Midbrain (tissue), 1 donor: ENCODE data around the gene PPP2R2C.

ENCODE experiments used
- DNase-seq: peaks from one replicate; lab custom pipeline; 2025; lab: John Stamatoyannopoulos, UW

Gene PPP2R2C

DNA sequence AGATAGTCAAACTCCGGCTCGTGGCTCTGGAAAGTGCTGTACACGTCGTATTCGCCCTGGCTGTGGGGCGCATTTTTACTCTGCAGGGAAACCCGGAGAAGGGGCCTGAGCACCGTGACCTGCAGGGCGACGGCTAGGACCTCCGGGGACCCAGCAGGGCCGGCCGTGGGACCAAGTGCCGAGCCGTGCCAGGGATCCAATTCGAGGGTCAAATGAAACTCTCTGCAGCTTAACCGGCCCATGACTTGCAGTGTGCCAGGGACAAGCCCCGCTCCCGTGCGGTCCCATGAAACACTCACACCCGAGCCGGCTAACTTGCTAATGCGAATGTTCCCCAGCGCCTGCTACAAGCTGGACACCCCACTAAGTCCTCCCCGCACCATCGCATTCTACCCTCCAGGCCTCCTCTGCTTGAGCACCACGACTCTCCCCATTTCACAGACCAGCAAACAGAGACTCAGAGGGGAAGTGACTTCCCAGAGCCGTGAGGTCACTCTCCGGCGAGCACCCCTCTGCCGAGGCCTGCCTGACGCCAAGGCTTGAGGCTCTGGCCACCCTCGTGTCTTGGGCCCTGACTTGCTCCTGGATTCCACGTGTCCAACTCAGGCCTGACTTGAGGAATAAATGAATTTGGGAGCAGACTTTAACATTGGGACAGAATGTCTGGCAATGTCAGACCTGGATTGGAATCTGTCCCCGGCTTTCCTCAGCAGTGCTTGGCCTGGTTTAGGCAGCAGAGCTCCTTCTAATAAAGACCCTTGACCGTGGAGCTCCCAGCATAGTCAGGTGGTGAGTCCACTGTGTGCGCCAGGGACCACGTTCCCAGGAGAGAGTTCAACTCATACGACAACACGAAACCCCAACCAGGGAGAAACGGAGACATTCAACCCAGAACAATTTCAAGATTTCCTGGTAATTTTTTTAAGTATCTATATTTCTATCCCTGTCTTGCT, 93.6 kb downstream of the PPP2R2C start:
- DNase-seq = no peak

DNA sequence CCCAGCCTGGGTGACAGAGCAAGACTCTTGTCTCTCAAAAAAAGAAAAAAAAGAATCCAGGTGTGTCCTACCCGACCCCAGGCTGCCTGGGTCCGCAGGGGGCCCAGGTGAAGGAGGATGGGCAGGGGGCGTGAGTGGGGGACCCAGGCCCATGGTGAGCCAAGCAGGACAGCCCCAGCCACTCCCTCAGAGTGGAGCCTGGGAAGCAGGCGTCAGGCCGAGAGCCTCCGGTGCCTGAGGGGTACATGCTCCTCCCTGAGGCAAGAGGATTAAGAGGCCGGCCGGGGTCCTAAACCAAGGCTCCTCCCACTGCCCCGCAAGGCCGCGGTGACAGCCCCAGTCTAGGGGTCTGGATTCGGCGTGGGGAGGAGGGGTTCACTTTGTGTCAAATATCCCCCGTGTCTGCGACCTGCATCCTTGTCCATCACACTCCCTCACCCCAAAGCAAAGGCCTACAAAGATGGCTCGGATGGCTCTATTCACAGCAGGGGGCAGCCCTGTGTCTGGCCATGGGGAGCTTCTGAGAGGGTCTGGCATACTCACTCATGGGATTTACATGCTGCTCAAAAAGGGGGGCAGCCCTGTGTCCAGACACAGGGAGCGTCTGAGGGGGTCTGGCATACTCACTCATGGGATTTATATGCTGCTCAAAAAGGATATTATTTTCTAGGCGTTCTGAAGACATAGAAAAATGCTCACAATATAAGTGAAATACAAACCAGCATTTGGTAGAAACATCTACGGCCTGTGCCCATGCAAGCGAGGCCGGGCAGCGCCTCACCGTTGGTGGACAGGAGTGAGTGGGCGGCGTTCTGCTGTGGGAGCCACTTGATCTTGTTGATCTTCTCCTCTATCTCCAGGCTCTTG, 94.6 kb downstream of the PPP2R2C start:
- no peak for DNase-seq

DNA sequence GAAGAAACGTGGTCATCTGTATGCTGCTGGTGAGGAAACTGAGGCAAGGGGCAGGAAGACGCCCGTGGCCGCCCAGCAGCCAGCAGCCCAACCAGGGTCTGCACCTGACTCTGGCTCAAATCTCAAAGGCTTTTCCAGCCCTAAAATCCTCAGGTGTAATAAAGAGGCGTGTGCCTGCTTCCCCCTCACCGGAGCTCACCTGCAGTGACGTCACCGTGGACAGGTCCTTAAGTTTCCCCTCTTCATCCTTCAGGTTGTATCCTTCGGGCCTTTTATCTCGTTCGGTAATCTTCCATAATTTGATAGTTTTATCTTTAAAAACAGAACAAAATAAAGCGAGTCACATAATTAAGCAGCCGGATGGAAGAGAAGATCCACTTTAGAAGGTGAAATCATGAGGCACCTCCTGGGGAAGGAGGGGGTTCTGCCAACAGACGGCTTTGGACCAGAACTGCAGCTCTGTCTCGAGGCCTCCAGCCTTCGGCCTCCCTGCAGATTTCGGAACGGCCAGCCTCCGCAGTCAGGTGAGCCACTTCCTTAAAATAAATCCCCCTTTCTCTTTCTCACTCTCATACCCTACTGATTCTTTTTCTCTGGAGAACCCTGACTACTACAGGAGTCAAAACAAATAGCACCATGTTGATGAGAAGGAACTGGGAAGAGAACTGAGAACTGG, 96.7 kb downstream of the PPP2R2C start:
- no peak for DNase-seq

DNA sequence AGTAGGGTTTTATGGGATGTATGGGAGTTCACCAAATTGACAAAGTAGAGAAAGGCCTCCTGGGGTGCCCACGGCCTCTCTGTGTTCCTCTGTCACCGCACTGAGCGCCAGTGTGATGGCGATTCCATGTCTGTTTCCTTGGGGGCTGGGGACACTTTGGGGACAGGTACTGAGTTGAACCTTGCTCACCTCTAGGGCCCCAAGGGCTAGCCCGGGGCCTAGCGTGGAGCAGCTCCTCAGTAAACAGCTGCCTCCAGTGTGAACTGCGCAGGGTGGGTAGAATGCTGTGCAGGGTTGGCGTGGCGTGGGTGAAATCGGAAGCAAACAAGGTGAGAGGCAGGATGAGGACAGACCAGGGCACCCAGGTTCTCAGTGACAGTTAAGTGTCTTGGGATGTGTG, 97.8 kb downstream of the PPP2R2C start:
- DNase-seq = no peak

DNA sequence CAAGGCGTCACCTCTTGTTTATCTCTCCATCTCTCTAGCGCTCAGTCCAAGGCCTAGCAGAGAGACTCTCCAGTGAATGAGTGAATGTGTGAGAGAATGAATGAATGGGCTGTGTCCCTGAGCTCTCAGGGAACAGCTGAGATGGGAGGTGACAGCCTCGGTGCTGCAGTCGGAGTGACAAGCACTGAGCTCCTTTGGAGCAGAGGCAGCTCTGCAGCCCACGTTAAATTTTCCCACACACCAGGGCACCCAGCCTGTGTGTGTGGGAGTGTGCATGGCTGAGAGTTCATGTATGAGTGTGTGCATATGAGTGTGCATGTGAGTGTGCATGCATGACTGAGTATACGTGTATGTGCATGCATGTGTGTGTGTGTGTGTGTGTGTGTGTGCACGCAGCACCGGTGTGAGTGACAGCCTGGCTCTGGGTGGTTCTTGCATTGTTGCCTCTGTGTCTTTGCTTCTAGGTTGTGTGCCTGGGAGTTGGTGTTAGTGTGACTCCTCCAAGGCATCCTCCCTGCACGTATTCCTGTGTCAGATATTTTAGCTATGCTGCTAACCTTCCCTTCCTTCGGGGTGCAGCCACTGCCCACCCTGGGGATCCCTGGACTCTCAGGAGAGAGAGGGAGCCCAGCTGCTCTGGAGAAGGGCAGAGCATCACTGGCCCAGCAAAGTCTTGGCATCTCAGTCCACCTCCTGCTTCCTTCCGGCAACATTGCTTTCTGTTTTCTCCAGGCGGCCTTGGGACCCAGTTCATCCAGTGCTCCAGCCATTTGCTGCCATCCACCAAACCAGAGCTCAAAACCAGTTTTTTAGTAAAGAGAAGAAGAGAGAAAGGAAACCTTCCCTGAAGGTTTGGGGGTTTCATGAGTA, 98.6 kb downstream of the PPP2R2C start:
- DNase-seq = no peak

GRCh38 chr4:6372649-6373525, 99.5 kb downstream of the PPP2R2C start:
- no peak for DNase-seq

DNA sequence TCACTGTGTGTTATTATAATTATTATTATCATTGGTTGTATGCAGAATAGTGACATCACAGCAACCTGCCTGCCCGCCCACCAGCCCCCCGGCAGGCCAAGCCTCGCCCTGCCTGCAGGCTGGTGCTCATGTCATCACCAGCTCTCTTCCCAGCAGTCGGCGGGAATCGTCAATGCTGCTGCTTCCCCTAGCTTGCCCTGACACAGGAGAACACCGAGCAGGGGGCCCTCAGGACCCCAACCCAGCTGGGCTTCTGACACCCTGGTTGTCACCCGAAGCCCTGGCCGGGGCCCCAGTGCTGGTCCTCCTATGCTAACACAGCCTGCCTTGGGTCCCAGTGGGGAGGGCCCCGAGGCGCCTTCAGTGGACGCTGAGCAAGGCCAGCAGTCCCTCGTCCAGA, 100.6 kb downstream of the PPP2R2C start:
- no peak for DNase-seq

GRCh38 chr4:6371271-6371670, 101.1 kb downstream of the PPP2R2C start:
- no peak for DNase-seq

DNA sequence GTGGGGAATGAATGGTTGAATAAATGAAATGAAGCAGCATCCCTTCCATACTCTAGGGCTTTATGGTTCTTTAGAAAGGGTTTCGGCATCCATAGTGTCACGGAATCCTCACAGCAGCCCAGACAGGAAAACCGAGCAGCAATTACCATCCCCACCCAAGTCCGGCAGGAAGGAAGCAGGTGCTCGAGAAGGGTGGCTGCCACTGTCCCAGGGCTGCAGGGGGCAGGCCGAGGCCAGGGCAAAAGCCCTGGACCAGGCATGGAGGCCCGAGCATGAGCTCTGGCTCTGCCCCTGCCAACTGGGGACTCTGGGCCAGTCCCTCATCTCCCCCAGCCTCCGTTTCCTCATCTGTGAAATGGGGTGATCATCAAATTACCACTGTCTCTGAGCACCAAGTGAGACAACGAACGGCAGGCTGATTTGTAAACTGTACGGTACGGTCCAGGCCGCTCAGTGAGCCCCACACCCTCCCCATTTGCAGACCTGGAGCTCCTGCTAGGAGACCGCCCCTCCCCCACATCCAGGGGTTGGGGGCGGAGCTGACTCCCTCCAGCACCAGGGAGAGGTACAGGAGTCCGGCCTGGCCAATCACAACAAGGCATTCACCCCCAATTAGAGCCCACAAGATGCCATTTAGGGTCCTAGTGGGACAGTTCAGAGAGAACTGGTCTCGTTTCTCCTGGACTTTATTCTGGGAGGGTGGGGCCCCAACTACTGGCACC, 102.3 kb downstream of the PPP2R2C start:
- no peak for DNase-seq

- DNase-seq = no peak
Measured at GRCh38 chr4:6369511-6369910, 102.9 kb downstream of the PPP2R2C start.

DNA sequence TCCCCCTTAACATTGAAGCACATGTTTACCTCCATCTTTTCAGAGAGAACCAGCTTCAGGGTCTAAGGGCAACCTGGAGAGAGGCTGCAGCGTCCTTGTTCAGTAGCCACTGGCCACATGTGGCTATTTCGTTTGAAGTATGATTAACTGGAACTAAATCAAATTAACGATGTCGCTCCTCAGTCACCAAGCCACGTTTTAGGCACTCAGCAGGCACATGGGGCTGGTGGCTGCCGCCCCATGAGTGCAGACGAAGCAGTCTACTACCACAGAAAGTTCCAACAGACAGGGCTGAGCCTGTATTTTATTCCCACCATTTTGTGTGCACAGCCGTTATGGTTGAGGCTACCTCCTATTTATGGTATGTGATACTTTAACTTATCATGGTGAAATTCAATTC, 103.4 kb downstream of the PPP2R2C start:
- DNase-seq = no peak

DNA sequence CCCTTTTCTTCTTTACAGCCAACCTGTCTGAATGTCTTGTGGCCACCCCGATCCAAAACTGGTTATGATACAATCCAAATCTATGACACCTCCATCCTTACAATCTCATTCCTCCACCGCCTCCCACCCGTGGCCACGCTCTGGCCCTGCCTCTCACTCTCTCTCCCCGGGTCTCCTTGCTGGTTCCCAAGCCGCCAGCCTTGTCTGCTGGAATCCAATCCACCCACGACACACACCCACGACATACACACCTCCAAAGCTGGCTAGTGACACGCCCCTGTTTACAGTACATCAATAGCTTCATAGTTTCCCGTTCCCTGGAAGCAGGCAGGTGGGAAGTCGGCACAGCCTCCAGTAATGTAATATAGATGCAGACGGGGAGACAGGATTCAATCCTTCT, 103.8 kb downstream of the PPP2R2C start:
- DNase-seq = no peak

GRCh38 chr4:6368096-6368495, 104.3 kb downstream of the PPP2R2C start:
- no peak for DNase-seq

DNA sequence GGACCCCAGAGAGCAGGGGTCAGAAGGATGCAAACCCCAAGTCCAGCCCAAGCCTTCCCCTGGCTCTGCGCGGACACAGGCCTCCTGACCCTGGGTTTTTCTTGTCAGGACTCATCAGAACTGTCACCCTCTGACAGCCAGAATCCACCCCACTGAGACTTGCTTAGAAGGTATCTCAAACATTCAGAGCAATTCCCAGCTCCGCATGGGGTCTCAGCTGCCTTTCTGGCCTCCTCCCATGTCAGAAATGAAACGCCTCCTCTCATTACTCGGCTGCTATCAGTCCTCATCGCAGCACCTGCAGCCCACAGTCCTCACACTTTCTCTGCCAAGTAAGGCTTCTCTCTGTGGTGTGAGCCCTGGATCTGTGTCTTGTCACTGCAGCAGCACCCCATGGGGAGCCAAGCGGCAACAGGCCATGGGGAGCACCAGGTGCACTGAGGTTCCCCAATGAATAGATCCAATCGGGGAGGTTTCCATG, 105.0 kb downstream of the PPP2R2C start:
- no peak for DNase-seq

GRCh38 chr4:6366581-6366980, 105.8 kb downstream of the PPP2R2C start:
- no peak for DNase-seq

- no peak for DNase-seq
Measured at GRCh38 chr4:6365545-6366086, 106.8 kb downstream of the PPP2R2C start.

GRCh38 chr4:6364581-6364980, 107.8 kb downstream of the PPP2R2C start:
- DNase-seq = no peak

- no peak for DNase-seq
Measured at GRCh38 chr4:6364146-6364545, 108.3 kb downstream of the PPP2R2C start.

DNA sequence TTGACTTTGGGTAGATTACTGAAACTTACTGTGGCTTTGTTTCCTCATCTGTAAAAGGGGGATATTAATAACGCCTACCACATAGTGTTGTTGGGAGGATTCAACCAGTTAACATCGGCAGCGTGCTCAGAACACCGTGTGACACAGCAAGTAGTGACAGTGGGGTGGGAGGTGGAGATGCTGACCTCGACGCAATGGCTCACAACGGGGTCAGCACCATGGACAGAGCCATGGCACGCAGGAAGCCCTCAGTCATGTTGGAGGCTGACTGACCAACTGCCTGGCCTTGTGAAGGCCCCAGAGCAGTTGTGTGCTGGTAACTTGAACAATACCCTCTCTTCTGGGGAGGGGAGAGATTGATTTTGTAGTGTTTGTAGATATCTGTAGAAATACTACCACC, 109.5 kb downstream of the PPP2R2C start:
- DNase-seq = no peak
